Tibial nerve (tissue), 4 donors: ENCODE results near the gene CLEC10A.

Experiments
- EP300 ChIP-seq, 2 donors: sonication (generic); formaldehyde crosslinking; IDR thresholded peaks; one replicate each; pipeline ENCODE4 v1.6.1; 2017; ENCODE audit warnings: antibody characterized with exemption in 2 of 2, mild to moderate bottlenecking in 1 of 2
- POLR2A ChIP-seq, 2 donors: fragments of 450-650 bp; IDR thresholded peaks; one replicate each; pipeline ENCODE4 v1.6.1; 2017; ENCODE audit warnings: antibody characterized with exemption in 2 of 2, mild to moderate bottlenecking in 2 of 2, moderate library complexity in 2 of 2
- TF ChIP-seq, protein P1 (sequence below), 5 experiments: fragments of 200-600 bp in 3 of 5; fragments of 450-650 bp in 2 of 5; sonication (generic) in 3 of 5; IDR thresholded peaks; one replicate each; pipeline ENCODE4 v1.5.1; 2016 to 2019; ENCODE audit warnings: antibody characterized with exemption in 5 of 5, mild to moderate bottlenecking in 3 of 5, moderate library complexity in 2 of 5

- no peak for TF ChIP-seq POLR2A (IDR thresholded peaks at IDR 0.05)
- TF ChIP-seq, protein P1, sequence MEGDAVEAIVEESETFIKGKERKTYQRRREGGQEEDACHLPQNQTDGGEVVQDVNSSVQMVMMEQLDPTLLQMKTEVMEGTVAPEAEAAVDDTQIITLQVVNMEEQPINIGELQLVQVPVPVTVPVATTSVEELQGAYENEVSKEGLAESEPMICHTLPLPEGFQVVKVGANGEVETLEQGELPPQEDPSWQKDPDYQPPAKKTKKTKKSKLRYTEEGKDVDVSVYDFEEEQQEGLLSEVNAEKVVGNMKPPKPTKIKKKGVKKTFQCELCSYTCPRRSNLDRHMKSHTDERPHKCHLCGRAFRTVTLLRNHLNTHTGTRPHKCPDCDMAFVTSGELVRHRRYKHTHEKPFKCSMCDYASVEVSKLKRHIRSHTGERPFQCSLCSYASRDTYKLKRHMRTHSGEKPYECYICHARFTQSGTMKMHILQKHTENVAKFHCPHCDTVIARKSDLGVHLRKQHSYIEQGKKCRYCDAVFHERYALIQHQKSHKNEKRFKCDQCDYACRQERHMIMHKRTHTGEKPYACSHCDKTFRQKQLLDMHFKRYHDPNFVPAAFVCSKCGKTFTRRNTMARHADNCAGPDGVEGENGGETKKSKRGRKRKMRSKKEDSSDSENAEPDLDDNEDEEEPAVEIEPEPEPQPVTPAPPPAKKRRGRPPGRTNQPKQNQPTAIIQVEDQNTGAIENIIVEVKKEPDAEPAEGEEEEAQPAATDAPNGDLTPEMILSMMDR (IDR thresholded peaks at IDR 0.05) = no peak
- TF ChIP-seq EP300 (IDR thresholded peaks at IDR 0.05) = no peak
Observed at GRCh38 chr17:7043182-7043496, 36.9 kb downstream of the CLEC10A start.
